ENCODE measurements around the gene PACSIN1. TPM values are rescaled to one million over a fixed set of nuclear protein-coding genes. Genes with fewer than 3 reads are reported as not detected.
A peak's percentile ranks its signal among the peaks of the same experiment; 100 is the strongest.

PACSIN1 gene
- total RNA-seq, 1 donor from 2014 or later, result 0.41 TPM

DNA sequence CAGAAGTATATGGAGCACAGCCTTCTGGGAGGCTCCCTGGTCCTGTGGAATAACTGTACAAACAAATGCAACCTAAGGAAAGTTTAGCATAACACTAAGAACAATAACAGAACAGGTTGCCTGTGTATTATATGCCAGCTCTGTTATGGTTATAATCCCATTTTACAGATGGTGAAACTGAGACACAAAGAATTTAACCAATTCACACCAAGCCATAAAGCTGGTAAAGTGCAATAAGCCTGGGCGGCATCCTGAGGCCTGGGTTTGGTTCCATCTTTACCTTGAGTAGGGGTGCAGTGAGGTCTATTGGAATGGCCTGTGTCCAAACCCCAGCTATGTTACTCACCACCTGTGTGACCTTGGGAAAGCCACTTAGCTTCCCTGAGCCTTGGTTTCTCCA is 14.7 kb upstream of the PACSIN1 start:
- H3K4me1 ChIP-seq, result no peaks in the 10 kb centered on the region
- no peaks in the 10 kb centered on the region for H4K20me1 ChIP-seq (ENCODE audit: low read depth)
- H3K9me3 Mint-ChIP-seq, result no peaks in the 10 kb centered on the region
- no peak overlapping the region for H3K9ac ChIP-seq
- no peak overlapping the region for H3K27ac ChIP-seq
- H3K9me3 ChIP-seq (ENCODE audit: low read depth), result no peaks in the 10 kb centered on the region
- no peak overlapping the region for H3K4me3 Mint-ChIP-seq
- no peak overlapping the region for H3K27ac Mint-ChIP-seq
- H3K79me2 ChIP-seq (ENCODE audit: low read depth), result no peaks in the 10 kb centered on the region
- peaks cover 6% of the 10 kb centered on the region for H3K27me3 Mint-ChIP-seq (ENCODE audit: insufficient read depth, low read depth)
- no peaks in the 10 kb centered on the region for H3K27me3 ChIP-seq
- H3K4me2 ChIP-seq, result no peak overlapping the region
- no peaks in the 10 kb centered on the region for H3K36me3 Mint-ChIP-seq
- DNase-seq (ENCODE audit: low spot score), result no peak
- TF ChIP-seq EZH2phosphoT487 (IDR thresholded peaks at IDR 0.05) (no peak), EZH2 (IDR thresholded peaks at IDR 0.05) (no peak)
- TF ChIP-seq, protein P1, sequence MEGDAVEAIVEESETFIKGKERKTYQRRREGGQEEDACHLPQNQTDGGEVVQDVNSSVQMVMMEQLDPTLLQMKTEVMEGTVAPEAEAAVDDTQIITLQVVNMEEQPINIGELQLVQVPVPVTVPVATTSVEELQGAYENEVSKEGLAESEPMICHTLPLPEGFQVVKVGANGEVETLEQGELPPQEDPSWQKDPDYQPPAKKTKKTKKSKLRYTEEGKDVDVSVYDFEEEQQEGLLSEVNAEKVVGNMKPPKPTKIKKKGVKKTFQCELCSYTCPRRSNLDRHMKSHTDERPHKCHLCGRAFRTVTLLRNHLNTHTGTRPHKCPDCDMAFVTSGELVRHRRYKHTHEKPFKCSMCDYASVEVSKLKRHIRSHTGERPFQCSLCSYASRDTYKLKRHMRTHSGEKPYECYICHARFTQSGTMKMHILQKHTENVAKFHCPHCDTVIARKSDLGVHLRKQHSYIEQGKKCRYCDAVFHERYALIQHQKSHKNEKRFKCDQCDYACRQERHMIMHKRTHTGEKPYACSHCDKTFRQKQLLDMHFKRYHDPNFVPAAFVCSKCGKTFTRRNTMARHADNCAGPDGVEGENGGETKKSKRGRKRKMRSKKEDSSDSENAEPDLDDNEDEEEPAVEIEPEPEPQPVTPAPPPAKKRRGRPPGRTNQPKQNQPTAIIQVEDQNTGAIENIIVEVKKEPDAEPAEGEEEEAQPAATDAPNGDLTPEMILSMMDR (IDR thresholded peaks at IDR 0.05), result no peak
- no peak overlapping the region for H2AFZ ChIP-seq (replicated peaks)
- peaks cover 8% of the 10 kb centered on the region for H3F3A ChIP-seq (ENCODE audit: low read depth)
- peaks cover 17% of the 10 kb centered on the region for H3K4me1 Mint-ChIP-seq
- H3K4me3 ChIP-seq, result no peak overlapping the region
- no peaks in the 10 kb centered on the region for H3K36me3 ChIP-seq

DNA sequence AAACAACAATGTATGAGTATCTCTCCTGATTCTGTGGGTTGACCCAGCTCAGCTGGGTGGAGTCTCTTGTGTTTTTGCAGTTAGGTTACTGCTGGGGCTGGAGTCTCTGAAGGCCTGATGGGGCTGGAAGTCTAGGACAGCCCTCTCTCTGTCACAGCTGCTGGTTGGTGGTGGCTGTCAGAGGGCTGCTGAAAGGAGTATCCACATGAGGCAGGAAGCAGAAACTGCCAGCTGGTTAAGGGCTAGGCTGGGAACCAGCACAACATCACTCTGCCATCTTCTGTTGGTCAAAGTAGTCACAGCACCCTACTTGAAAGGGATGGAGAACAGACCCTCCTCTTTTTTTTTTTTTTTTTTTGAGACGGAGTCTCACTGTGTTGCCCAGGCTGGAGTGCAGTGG is 10.0 kb upstream of the PACSIN1 start:
- H3K4me1 ChIP-seq, result peaks cover 6% of the 10 kb centered on the region
- Mint-ChIP-seq H3K27ac (no peak overlapping the region), H3K36me3 (no peaks in the 10 kb centered on the region), H3K9me3 (no peaks in the 10 kb centered on the region), H3K4me1 (peaks cover 13% of the 10 kb centered on the region), H3K27me3 (ENCODE audit: insufficient read depth, low read depth) (peaks cover 6% of the 10 kb centered on the region), H3K4me3 (no peak overlapping the region)
- H3K79me2 ChIP-seq (ENCODE audit: low read depth), result no peaks in the 10 kb centered on the region
- H3K36me3 ChIP-seq, result no peaks in the 10 kb centered on the region
- H2AFZ ChIP-seq (replicated peaks), result no peak overlapping the region
- no peaks in the 10 kb centered on the region for H4K20me1 ChIP-seq (ENCODE audit: low read depth)
- no peak overlapping the region for H3K27ac ChIP-seq
- H3K27me3 ChIP-seq, result no peaks in the 10 kb centered on the region
- no peak overlapping the region for H3K9ac ChIP-seq
- no peak for DNase-seq (ENCODE audit: low spot score)
- TF ChIP-seq, protein P1 (IDR thresholded peaks at IDR 0.05), result no peak
- no peak for TF ChIP-seq EZH2 (IDR thresholded peaks at IDR 0.05)
- TF ChIP-seq EZH2phosphoT487 (IDR thresholded peaks at IDR 0.05), result no peak
- H3K4me2 ChIP-seq, result no peak overlapping the region
- H3F3A ChIP-seq (ENCODE audit: low read depth), result no peaks in the 10 kb centered on the region
- H3K9me3 ChIP-seq (ENCODE audit: low read depth), result no peaks in the 10 kb centered on the region
- no peak overlapping the region for H3K4me3 ChIP-seq

DNA sequence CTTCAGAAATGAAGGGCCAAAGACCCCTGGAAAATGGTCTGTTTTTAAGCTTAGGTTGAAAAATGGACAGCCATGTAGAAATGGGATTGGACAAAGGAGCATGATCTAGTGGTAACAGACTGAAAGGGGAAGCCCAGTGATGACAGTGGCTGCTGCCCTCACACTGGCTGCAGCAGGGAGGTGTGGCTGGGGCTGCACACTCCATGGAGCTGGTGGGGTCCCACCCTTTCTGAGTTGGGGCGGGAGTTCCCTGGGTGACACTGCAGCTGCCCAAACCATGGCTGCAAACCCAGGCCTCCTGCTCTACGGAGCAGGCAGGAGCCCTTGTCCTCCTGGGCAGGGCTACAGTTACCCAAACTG is 8.5 kb upstream of the PACSIN1 start:
- Histone ChIP-seq H2AFZ (replicated peaks) (peak overlapping the region; percentile 58), H3K4me3 (no peak overlapping the region), H3K79me2 (ENCODE audit: low read depth) (no peaks in the 10 kb centered on the region), H3K4me1 (peaks cover 6% of the 10 kb centered on the region), H3K27ac (no peak overlapping the region), H3F3A (ENCODE audit: low read depth) (peaks cover 4% of the 10 kb centered on the region), H3K36me3 (no peaks in the 10 kb centered on the region), H3K27me3 (no peaks in the 10 kb centered on the region), H4K20me1 (ENCODE audit: low read depth) (no peaks in the 10 kb centered on the region), H3K4me2 (no peak overlapping the region), H3K9ac (no peak overlapping the region), H3K9me3 (ENCODE audit: low read depth) (no peaks in the 10 kb centered on the region)
- no peak overlapping the region for H3K4me3 Mint-ChIP-seq
- peaks cover 20% of the 10 kb centered on the region for H3K4me1 Mint-ChIP-seq
- H3K36me3 Mint-ChIP-seq, result no peaks in the 10 kb centered on the region
- no peak for DNase-seq (ENCODE audit: low spot score)
- peaks cover 6% of the 10 kb centered on the region for H3K27me3 Mint-ChIP-seq (ENCODE audit: insufficient read depth, low read depth)
- no peaks in the 10 kb centered on the region for H3K9me3 Mint-ChIP-seq
- peak overlapping the region; percentile 68 for H3K27ac Mint-ChIP-seq
- TF ChIP-seq EZH2 (IDR thresholded peaks at IDR 0.05), result no peak
- TF ChIP-seq EZH2phosphoT487 (IDR thresholded peaks at IDR 0.05), result no peak
- TF ChIP-seq, protein P1 (IDR thresholded peaks at IDR 0.05), result no peak

All from neural progenitor cell (in vitro differentiated cells).